NCI-H510A (cell line): Measurements from ENCODE around the gene DAW1.
A peak's percentile ranks its signal among the peaks of the same experiment; 100 is the strongest.
"Not testable (repeated sequence)": the region's sequence is repeated elsewhere in the genome, so short reads cannot be mapped to it uniquely, and the experiment has no call there.

ENCODE experiments used
- DNase-seq: peaks from one replicate; lab custom pipeline; 2025; lab: John Stamatoyannopoulos, UW

DAW1 gene

DNA sequence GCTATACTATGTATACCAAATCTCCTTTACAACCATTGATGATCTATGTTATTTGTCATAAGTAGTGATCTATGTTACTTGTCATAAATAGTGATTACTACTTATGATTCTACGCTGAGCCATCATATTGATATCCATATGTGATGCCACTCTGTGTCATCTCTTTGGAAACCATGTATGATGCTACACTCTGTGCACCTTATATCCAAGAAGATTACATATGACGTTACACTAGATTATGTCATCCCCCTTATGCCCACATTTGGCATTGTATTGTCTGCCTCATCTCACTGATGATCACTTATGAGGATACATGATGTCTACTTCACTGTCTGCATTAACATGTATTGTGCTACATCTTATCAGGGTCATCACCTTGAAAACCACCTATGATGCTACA lies 42.9 kb downstream of the DAW1 start:
- no peak for DNase-seq

DNA sequence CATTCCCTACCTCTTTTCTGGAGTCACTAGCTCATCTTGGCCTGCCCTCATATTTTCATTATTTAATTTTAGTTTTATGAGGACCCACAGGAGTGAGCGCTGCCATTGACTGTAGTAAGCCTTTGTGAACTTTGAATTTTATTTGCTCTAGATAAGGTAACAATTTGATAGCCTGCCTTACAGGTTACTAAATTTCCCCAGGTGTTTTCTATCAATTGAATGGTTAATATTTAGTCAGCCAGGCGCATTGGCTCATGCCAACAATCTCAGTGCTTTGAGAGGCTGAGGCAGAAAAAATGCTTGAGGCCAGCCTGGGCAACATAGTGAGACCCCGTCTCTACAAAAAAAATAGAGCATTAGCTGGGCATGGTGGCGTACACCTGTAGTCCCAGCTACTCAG lies 50.2 kb downstream of the DAW1 start:
- no peak for DNase-seq

GRCh38 chr2:227932001-227932400 lies 60.6 kb downstream of the DAW1 start:
- no peak for DNase-seq

- no peak for DNase-seq
These were observed 61.0 kb downstream of the DAW1 start for GRCh38 chr2:227932403-227932802.

- DNase-seq, result no peak
These were observed 62.5 kb downstream of the DAW1 start for GRCh38 chr2:227933884-227934283.

- DNase-seq, result not testable (repeated sequence)
These were observed 64.8 kb downstream of the DAW1 start for GRCh38 chr2:227936249-227936648.

- DNase-seq, result peak; percentile 12
These were observed 68.0 kb downstream of the DAW1 start for GRCh38 chr2:227939271-227940027.

DNA sequence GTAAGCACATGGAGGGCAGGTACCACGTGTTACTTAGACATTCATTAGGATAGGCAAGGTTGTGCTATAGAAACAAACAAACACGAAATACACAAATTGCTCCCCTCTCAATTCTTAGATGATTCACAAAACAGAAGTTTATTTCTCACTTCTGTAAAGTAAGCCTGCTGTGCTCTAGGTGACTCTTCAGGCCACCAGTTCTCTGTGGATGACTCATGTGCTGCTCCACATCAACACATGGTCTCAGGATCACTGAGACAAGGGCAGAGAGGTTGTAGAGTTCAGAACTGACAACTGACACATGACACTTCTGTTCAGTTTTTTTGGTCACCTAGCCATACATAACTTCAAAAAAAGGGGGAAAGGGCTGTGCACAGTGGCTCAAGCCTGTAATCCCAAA lies 70.6 kb downstream of the DAW1 start:
- no peak for DNase-seq

GRCh38 chr2:227942965-227943364 lies 71.5 kb downstream of the DAW1 start:
- no peak for DNase-seq

- no peak for DNase-seq
These were observed 88.9 kb downstream of the DAW1 start for GRCh38 chr2:227960317-227960716.

- DNase-seq, result no peak
These were observed 100.3 kb downstream of the DAW1 start for GRCh38 chr2:227971619-227972230.

GRCh38 chr2:227973241-227973640 lies 101.8 kb downstream of the DAW1 start:
- no peak for DNase-seq
